Measurements from ENCODE around the gene CLDN14. TPM values are rescaled to one million over a fixed set of nuclear protein-coding genes. Genes with fewer than 3 reads are reported as not detected.

CLDN14 gene
- total RNA-seq, 2 experiments from 2014 or later = not detected

- POLR2A ChIA-PET = interaction anchor here (1.0 kb wide), 1 partner anchor 25 kb away, joined by 5 read pairs; no protein-coding TSS in a partner anchor
- peak; percentile 44 for DNase-seq (ENCODE audit: low spot score)
- peak overlapping the region; percentile 75 for H2AFZ ChIP-seq (ENCODE audit: low read length)
- H3K4me1 ChIP-seq (ENCODE audit: insufficient read depth, low read length, poor library complexity, severe bottlenecking) = peaks cover 77% of the 10 kb centered on the region
- H3K4me3 ChIP-seq (ENCODE audit: low read depth, low read length, poor library complexity, severe bottlenecking) = no peak overlapping the region
- intact Hi-C loops (cut with micrococcal nuclease; ENCODE audit: unreplicated experiment) = loop anchor here (10.0 kb wide), 1 partner anchor 753 kb away; the partner anchor contains the start of gene VPS26C
- H3K9me2 ChIP-seq (ENCODE audit: insufficient read depth, low read length) = no peaks in the 10 kb centered on the region
- H3K36me3 ChIP-seq (ENCODE audit: insufficient read depth, low read length) = no peaks in the 10 kb centered on the region
- H4K20me1 ChIP-seq (ENCODE audit: insufficient read depth, low read length) = no peaks in the 10 kb centered on the region
- peak overlapping the region; percentile 24 for H3K4me2 ChIP-seq (ENCODE audit: low read length)
- no peaks in the 10 kb centered on the region for H3K79me2 ChIP-seq (ENCODE audit: insufficient read depth, low read depth, low read length)
- H3K9me3 ChIP-seq (ENCODE audit: low read length) = no peaks in the 10 kb centered on the region
- no TSS peak for BruUV-seq (replicated peaks)
- TF ChIP-seq EZH2phosphoT487 (IDR thresholded peaks at IDR 0.05; ENCODE audit: borderline replicate concordance, low read depth, low read length) = no peak
- TF ChIP-seq, protein P1, sequence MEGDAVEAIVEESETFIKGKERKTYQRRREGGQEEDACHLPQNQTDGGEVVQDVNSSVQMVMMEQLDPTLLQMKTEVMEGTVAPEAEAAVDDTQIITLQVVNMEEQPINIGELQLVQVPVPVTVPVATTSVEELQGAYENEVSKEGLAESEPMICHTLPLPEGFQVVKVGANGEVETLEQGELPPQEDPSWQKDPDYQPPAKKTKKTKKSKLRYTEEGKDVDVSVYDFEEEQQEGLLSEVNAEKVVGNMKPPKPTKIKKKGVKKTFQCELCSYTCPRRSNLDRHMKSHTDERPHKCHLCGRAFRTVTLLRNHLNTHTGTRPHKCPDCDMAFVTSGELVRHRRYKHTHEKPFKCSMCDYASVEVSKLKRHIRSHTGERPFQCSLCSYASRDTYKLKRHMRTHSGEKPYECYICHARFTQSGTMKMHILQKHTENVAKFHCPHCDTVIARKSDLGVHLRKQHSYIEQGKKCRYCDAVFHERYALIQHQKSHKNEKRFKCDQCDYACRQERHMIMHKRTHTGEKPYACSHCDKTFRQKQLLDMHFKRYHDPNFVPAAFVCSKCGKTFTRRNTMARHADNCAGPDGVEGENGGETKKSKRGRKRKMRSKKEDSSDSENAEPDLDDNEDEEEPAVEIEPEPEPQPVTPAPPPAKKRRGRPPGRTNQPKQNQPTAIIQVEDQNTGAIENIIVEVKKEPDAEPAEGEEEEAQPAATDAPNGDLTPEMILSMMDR (conservative IDR thresholded peaks at IDR 0.05; ENCODE audit: low read length) = no peak
- peak overlapping the region; percentile 18 for H3K27ac ChIP-seq (ENCODE audit: low read depth, low read length, poor library complexity, severe bottlenecking)
- CTCF ChIA-PET (ENCODE audit: unreplicated experiment) = interaction anchor here (0.6 to 1.2 kb wide), 3 partner anchors 10 to 22 kb away, joined by 3 read pairs; no protein-coding TSS in a partner anchor
These were observed 31.7 kb upstream of the CLDN14 start for GRCh38 chr21:36511484-36512220.

DNA sequence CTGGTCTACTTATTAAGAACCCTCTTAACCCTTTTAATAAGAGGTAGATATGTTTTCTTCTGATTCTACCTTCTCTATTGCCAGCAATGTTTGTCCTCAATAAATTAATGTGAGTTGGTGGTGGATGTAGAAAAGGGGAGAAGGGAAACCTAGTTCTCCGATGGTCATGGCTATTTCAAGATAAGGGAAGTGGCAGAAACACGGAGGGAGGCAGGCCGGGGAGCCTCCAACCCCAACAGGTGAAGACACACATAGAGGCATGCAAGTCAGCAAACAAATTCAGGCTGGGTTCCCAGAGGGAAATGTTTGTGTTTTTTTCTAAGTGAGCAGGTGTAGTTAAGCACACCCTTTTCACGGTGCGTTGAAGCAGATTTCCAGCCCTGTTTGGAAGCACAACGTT lies 31.0 kb upstream of the CLDN14 start:
- no peak overlapping the region for H3K4me3 ChIP-seq (ENCODE audit: low read depth, low read length, poor library complexity, severe bottlenecking)
- H3K36me3 ChIP-seq (ENCODE audit: insufficient read depth, low read length) = no peaks in the 10 kb centered on the region
- no peaks in the 10 kb centered on the region for H3K9me2 ChIP-seq (ENCODE audit: insufficient read depth, low read length)
- TF ChIP-seq, protein P1 (conservative IDR thresholded peaks at IDR 0.05; ENCODE audit: low read length) = no peak
- no peak for TF ChIP-seq EZH2phosphoT487 (IDR thresholded peaks at IDR 0.05; ENCODE audit: borderline replicate concordance, low read depth, low read length)
- no peaks in the 10 kb centered on the region for H3K9me3 ChIP-seq (ENCODE audit: low read length)
- DNase-seq (ENCODE audit: low spot score) = no peak
- peaks cover 76% of the 10 kb centered on the region for H3K4me1 ChIP-seq (ENCODE audit: insufficient read depth, low read length, poor library complexity, severe bottlenecking)
- ChIA-PET CTCF (ENCODE audit: unreplicated experiment) (interaction anchor here (1.0 kb wide), 1 partner anchor 10 kb away, joined by 3 read pairs; no protein-coding TSS in a partner anchor), POLR2A (interaction anchor here (0.5 kb wide), 1 partner anchor 415 kb away, joined by 3 read pairs; no protein-coding TSS in a partner anchor)
- peak overlapping the region; percentile 75; the same call in 1 of the 2 replicates for H2AFZ ChIP-seq (ENCODE audit: low read length)
- no peaks in the 10 kb centered on the region for H3K79me2 ChIP-seq (ENCODE audit: insufficient read depth, low read depth, low read length)
- intact Hi-C loops (cut with micrococcal nuclease; ENCODE audit: unreplicated experiment) = loop anchor here (10.0 kb wide), 1 partner anchor 754 kb away; the partner anchor contains the start of gene VPS26C
- peak overlapping the region; percentile 24; the same call in 1 of the 2 replicates for H3K4me2 ChIP-seq (ENCODE audit: low read length)
- H3K27ac ChIP-seq (ENCODE audit: low read depth, low read length, poor library complexity, severe bottlenecking) = no peak overlapping the region
- no TSS peak for BruUV-seq (replicated peaks)
- H4K20me1 ChIP-seq (ENCODE audit: insufficient read depth, low read length) = no peaks in the 10 kb centered on the region
